ENCODE measurements around the gene UGT3A1. TPM values are rescaled to one million over a fixed set of nuclear protein-coding genes. Genes with fewer than 3 reads are reported as not detected.
"Not testable (repeated sequence)": the region's sequence is repeated elsewhere in the genome, so short reads cannot be mapped to it uniquely, and the experiment has no call there.

UGT3A1 gene
- total RNA-seq, 1 donor from 2014 or later, result not detected

- intact Hi-C loops (cut with DNase I), result no loop called here
Observed at GRCh38 chr5:35999547-35999946, 8.4 kb upstream of the UGT3A1 start.

DNA sequence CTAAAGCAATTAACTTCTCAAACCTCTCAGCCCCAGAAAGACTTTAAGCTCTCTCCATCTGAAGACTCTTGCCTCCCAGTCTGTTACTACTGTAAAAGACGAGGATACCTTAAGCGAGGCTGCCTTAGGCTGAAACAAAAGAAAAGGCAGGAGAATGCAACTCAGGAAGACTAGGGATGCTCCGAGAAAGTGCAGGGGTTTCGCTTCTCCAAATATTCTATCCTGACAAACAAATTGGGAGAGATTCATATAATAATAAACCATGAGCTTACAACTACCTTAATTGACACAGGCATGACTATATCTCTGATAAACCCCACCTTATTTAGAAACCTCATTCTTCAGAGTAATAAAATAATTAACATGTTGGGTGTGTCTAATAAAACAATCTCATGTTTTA, 4.9 kb upstream of the UGT3A1 start:
- ATAC-seq (no peak), DNase-seq (ENCODE audit: missing footprints) (no peak)
- intact Hi-C loops (cut with DNase I), result no loop called here

More at GRCh38 chr5:35999547-35999946, 8.4 kb upstream of the UGT3A1 start:
- no peak for ATAC-seq
- no peak for DNase-seq (ENCODE audit: missing footprints)

DNA sequence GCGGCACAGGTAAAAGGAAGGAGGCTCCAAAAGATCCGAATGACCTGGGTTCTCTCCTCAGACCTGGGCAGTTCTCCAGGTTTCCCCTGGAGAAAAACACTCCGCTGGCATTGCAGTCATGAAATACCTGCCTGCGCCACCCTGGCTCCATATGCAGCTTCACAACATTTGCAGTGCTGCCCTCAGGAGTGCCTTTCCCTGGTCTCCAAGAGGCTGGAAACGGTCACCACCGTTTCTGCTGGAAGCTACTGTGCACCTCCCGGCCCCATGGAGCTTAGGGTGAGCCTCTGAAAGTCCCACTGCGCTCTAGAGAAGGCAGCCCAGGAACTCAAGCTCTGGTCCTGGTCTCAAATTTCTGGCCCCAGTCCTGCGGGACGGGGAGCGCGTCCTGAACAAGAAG, 670 bp downstream of the UGT3A1 start:
- DNase-seq (ENCODE audit: missing footprints) (no peak), ATAC-seq (no peak)
- intact Hi-C loops (cut with DNase I), result no loop called here

GRCh38 chr5:35988529-35988928, 2.7 kb downstream of the UGT3A1 start:
- ATAC-seq, result no peak

DNA sequence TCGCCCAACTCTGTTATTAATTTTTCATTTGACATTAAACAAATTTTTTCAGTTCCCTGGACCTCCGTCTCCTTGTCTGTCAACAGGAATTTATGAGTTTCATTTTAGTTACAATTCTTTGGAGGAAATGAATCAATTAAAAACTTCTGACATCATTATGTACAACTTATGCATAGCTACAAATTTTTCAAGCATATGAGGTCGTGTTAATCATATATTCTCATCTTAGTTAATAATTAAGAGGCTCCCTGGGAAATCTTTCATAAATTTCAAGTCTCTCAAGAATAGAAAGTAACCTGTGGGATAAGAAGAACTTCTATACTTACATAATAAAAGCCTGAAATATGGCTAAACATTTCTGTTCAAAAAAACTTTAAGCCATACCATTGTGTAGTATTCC, 3.4 kb downstream of the UGT3A1 start:
- intact Hi-C loops (cut with DNase I), result no loop called here
- DNase-seq (ENCODE audit: missing footprints), result no peak
- ATAC-seq, result no peak

More at GRCh38 chr5:35988529-35988928, 2.7 kb downstream of the UGT3A1 start:
- DNase-seq (ENCODE audit: missing footprints), result no peak
- intact Hi-C loops (cut with DNase I), result no loop called here

DNA sequence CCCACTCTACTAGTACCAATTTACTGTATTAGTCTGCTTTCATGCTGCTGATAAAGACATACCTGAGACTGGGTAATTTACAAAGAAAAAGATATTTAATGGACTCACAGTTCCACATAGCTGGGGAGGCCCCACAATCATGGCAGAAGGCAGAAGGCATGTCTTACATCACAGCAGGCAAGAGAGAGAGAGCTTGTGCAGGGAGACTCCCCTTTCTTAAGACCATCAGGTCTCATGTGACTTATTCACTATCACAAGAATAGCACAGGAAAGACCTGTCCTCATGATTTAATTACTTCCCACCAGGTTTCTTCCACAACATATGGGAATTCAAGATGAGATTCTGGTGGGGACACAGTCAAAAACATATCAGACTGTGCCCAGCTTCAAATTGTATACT, 11.5 kb downstream of the UGT3A1 start:
- intact Hi-C loops (cut with DNase I), result no loop called here
- DNase-seq (ENCODE audit: missing footprints), result no peak
- no peak for ATAC-seq

- DNase-seq (ENCODE audit: missing footprints); ATAC-seq; intact Hi-C loops (cut with DNase I): not testable (repeated sequence)
Observed at GRCh38 chr5:35976859-35977258, 14.3 kb downstream of the UGT3A1 start.

DNA sequence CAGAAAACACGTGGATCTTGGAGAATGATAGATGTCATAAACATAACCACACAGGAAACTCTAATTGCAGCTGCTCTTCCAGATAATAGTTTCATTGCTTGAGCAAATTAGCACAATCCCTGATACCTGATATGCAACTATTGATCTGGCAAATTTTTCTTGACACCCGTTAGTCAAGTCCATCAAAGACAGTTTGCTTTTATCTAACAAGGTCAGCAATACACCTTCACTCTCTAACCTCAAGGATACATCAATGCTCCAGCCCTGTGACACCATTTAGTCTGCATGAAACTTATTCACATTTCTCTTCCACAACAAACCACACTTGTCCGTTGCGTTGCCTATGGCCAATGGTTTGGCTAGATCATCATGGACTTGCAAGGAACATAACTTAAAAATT, 16.6 kb downstream of the UGT3A1 start:
- no peak for ATAC-seq
- no peak for DNase-seq (ENCODE audit: missing footprints)
- intact Hi-C loops (cut with DNase I), result no loop called here

DNA sequence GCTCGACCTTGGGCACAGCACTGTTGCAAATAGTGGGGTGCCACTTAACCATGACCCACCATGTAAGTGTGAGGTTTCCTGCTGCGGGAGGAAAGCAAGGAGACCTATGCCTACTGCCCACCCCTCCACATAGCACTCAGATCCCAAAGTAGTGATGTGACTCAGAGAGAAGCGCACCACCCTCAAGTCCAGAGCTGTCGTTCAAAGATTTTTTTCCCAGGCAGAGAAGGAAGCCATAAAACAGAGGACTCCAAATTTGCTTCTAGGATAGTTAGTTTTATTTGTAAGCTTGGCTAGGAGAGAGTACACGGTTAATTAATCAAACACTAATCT, 19.3 kb downstream of the UGT3A1 start:
- no peak for ATAC-seq
- intact Hi-C loops (cut with DNase I), result no loop called here

GRCh38 chr5:35971186-35971877, 19.9 kb downstream of the UGT3A1 start:
- ATAC-seq (no peak), DNase-seq (ENCODE audit: missing footprints) (no peak)
- intact Hi-C loops (cut with DNase I), result no loop called here

More for the DNA sequence above, 19.3 kb downstream of the UGT3A1 start:
- no peak for DNase-seq (ENCODE audit: missing footprints)

- no peak for DNase-seq (ENCODE audit: missing footprints)
- intact Hi-C loops (cut with DNase I), result no loop called here
- no peak for ATAC-seq
Observed at GRCh38 chr5:35963381-35963843, 27.8 kb downstream of the UGT3A1 start.

- ATAC-seq, result no peak
- intact Hi-C loops (cut with DNase I), result no loop called here
- no peak for DNase-seq (ENCODE audit: missing footprints)
Observed at GRCh38 chr5:35960328-35960727, 30.9 kb downstream of the UGT3A1 start.

- no peak for DNase-seq (ENCODE audit: missing footprints)
- intact Hi-C loops (cut with DNase I), result no loop called here
- ATAC-seq, result no peak
Observed at GRCh38 chr5:35956429-35956828, 34.8 kb downstream of the UGT3A1 start.

- intact Hi-C loops (cut with DNase I), result no loop called here
- DNase-seq (ENCODE audit: missing footprints) (no peak), ATAC-seq (no peak)
Observed at GRCh38 chr5:35954175-35954574, 37.0 kb downstream of the UGT3A1 start.

DNA sequence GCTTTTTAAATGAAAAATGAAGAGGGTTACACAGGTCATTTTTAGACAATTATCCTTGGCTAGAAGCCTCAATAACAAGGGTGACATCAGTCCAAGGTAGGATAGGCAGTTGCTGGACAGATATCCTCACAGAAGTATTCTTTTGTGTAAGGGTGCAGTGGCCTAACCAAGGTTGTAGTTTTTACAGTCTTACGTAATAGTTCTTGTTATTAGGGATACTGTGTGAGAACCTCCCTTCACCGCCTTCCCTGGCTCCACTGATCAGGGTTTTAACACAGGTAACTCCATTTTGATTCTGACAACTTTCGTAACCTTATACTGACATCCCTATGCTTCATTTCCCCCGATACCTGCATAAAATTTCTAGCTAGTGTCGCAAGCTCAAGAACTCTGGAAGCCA, 44.1 kb downstream of the UGT3A1 start:
- DNase-seq (ENCODE audit: missing footprints) (no peak), ATAC-seq (no peak)
- intact Hi-C loops (cut with DNase I), result no loop called here

GRCh38 chr5:35939639-35940038, 51.6 kb downstream of the UGT3A1 start:
- intact Hi-C loops (cut with DNase I), result no loop called here
- DNase-seq (ENCODE audit: missing footprints) (no peak), ATAC-seq (no peak)

DNA sequence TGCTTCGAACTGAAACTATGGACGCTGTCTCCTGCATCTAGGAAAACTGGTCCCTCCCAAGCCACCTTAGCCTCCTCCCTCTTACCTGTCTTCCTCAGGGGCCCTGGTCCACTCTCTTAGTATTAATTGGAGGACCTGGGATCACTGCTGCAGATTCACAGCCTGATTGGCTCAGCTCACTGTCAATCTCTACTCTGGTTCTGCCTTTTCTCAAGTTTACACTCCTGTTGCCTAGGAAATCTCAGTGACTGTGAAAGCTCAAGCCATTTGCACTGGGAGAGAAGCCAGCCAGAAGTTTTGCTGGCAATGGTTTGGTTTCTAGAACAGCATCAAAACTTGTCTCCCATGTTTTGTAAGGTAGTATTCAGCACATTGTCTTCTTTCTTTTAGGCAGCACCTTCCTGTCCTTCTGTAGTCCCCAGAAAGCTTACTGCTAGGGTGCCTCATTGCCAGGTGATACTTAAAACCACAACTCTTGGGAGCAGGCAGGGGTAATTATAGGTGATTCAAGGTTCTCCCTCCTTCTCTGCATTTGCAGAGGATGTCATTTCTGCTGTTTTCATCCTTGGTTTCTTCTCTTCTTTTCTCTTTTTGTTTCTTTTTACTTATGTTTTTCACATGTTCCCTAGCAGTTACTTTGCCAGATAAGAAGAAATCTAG, 52.5 kb downstream of the UGT3A1 start, which contains the start of gene CAPSL:
CAPSL (minus strand) TSS at position 55 of the 660 bp plus-strand sequence. CDS start 17,502 bp downstream, outside the sequence.
- intact Hi-C loops (cut with DNase I), result no loop called here
- DNase-seq (ENCODE audit: missing footprints), result no peak
- no peak for ATAC-seq

GRCh38 chr5:35926389-35927051, 64.7 kb downstream of the UGT3A1 start:
- intact Hi-C loops (cut with DNase I), result loop anchor here (5.0 kb wide), 3 partner anchors 149 to 839 kb away; partner anchors contain the start of gene SPEF2
- ATAC-seq (no peak), DNase-seq (ENCODE audit: missing footprints) (no peak)

GRCh38 chr5:35924950-35925722, 66.1 kb downstream of the UGT3A1 start:
- peak; percentile 82 for DNase-seq (ENCODE audit: missing footprints)
- intact Hi-C loops (cut with DNase I), result loop anchor here (5.0 kb wide), 3 partner anchors 148 to 838 kb away; partner anchors contain the start of gene SPEF2
- ATAC-seq, result no peak

Measured in Right ventricle myocardium inferior (tissue), 1 donor.